HG02588 (cell line): ENCODE results near the gene CMC2.

Experiments
- ATAC-seq: cut with Tn5 transposase; IDR thresholded peaks from one replicate; pipeline ENCODE4 v1.9.1; 2021; ENCODE audit warnings: mild to moderate bottlenecking, moderate library complexity; ENCODE audit not compliant: unreplicated experiment

The CMC2 gene

DNA sequence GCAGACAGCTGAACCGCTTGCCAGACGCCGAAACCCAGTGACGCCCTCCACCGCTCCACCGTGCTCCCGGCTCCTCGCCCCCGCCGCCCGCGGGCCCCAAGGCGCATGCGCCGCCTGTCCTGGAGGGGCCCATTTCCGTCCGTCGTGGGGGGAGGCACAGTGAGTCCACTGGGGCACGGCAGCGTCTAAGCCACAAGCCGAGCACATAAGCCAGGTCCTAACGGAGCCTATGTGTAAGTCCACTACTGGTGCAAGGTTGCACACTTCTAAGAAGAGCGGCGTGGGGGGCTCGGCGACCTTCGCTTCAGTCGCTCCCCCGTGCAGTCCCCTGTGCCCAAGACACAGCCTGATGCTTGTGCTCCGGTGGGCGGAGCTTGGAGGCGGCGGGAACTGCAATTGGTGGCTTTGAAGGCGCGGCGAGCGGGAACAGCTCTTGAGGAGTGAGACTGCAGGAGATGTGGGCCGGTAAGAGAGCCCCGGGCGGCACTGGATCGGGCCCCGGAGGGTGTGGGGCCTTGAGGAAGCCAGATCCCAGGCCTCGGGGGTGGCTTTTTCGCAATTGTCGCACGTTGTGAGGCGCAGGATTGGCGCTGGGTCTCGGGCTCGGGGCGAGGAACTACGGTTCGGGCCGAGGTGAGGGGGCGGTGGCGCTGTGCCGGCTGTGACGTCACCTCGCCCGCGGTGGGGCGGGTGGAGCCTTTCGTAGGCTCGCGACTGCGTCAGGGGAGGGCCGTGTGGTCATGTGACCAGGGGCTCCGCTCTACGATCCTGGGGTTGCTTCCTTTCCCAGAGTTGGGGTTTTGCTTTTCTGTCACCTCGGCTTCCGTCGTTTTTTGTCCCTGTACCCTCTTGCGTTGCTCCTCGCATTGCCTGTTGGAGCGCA lies at the start of gene CMC2, which contains the start of gene CENPN:
TSS of gene CMC2 (minus strand) at position 73 of the 883 bp plus-strand sequence. CDS start 9,491 bp downstream, outside the sequence.
TSS of gene CENPN (plus strand) at position 402 of the 883 bp plus-strand sequence. CDS start 4,726 bp downstream, outside the sequence.
- peak; percentile 84 for ATAC-seq

DNA sequence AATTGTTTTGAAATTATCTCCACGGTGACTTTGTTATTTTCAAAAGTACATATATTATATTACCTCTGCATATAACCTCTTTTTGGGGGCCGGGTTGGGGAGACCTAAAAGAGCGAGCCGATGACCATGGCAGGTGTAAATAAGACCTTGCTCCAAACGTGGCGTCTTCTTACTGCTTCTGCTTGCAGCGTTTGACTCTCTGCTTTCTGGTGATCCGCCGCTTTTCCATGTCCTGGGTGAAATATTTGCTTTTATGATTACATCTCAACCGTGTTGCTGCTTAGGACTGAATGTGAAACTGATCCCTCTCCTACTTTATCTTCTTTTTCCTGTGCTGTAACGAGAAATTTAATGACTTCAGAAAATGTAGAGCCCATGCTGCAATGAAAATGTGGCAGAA lies 47.1 kb upstream of the CMC2 start:
- no peak for ATAC-seq

DNA sequence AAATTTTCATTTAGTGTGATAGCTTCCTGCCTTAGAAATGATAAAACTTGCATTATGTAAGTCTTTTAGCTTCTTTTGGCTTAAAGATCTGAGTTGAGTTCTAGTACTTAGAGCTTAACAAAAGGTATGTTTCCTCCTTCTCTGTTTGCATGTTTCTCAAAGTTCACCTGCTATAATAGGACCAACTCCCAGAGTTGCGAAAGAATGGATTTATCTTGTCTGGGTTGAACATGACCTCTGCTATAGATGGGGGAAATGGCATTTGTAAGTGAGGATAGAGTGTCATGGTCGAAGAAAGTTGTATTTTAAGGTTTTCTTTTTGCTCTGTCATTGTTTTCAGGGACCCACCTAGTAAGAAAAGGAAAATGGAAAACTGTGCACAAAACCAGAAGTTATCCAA lies 36.1 kb upstream of the CMC2 start:
- ATAC-seq: no peak

DNA sequence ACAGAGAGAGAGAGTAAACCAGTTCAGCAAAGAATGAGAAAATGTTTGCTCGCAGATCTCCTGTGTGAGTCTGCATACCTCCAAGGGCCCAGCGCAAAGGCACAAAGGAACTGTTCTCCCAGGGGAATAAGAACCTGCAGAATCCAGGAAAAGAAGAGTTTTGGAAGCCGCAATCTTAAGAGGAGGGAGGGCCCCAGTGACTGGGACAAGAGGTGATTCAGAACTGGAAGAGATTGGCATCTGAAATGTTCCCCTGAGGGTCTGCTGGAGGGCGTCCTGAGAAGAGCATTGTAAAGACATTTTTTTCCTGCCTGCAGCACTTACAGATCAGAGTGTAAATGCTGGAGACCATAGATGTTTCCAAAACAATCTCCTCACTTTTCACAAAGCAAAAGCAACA lies 35.0 kb upstream of the CMC2 start:
- ATAC-seq: no peak

DNA sequence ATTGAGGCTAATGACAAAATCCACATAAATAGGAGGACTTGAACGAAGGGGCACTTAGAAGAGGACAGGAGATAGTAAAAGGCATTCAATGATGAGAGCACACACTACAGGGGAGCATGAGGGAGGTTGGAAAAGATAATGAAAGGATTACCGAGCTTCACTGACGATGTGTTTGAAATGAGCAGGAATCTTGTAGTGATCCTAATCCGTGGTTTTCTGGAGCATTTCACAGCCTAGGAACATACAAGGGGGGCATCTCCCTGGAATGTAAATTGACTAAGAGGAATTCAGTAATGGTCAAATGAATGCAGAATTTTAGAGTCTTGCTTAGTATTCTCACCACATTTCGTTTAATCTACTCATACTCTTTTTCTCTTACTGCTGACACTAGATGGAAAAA lies 34.2 kb upstream of the CMC2 start:
- ATAC-seq: no peak

DNA sequence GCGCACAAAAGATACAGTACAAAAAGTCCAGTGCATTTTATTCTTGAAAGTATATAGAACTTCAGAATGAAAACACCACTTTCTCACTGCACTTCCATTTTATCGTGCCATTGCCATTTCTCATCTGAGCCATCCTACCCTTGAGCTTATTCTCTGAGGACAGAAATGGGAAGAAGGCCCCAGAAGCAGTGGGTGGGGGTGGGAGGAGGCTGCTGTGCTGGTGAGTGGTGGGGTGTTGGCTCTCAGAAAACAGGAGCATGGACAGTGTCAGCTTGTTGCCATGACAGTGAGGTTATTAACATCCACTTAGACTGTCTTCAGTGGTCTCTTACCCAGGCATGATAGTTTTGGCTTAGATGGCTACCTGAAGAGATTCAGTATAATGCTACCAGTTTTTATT lies 33.4 kb upstream of the CMC2 start:
- no peak for ATAC-seq

DNA sequence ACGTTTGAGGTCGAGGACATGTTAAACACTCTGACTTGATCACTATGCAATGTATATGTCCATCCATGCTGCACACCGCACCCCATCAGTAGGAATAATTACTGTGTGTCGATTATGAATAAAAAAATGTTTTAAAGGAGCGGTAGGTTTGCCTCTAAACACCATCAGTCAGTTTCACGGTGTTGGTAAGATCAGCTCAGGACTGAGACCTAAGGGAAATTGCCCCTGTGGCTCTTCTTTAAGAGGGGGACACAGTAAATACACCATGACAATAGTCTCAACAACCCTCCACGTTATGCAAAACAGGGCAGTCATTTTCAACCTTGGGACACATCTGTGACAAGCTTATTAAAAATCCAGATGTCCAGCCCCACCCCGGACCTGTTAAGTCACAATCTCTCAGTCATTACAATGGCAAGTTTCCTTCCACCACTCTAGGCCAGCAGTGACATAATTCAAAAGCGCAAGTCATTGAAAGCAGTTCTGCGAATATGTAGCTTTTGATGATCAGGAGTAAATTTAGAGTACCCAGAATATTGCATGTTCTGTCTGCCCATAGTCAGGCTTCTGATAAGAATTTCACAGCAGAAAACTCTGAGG lies 30.2 kb upstream of the CMC2 start:
- ATAC-seq: no peak

DNA sequence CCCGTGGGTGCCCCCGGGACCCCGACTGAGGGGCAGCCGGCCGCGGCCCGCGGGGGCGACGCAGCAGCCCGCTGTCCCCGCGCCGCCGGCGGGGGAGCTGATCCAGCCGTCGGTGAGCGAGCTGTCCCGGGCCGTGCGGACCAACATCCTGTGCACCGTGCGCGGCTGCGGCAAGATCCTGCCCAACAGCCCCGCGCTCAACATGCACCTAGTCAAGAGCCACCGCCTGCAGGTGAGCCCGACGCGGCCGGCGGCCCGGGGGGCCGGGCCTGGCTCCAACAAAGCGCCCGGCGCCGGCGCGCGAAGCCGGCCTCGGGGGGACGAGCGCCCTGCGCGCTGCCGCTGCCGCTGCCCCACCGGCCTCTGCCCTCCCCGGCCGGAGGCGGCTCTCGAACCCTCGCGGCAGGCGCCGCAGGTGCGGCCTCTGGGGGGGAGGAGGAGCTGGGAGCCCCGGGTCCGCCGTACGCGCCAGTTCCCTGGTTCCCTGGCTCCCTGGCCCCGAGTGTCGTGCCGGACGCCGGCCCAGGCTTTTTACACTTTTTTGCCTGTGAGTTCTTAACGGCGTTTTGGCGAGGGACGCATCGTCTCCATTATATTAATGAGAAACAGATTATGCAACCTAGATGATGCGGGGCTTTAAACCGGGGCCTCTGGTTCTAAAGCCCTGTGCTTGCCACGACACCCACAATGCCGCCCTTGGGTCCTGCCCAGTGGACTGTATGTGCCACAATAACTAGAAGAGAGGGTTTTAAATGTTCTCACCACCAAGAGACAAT lies 29.5 kb upstream of the CMC2 start:
- ATAC-seq: peak; percentile 51

DNA sequence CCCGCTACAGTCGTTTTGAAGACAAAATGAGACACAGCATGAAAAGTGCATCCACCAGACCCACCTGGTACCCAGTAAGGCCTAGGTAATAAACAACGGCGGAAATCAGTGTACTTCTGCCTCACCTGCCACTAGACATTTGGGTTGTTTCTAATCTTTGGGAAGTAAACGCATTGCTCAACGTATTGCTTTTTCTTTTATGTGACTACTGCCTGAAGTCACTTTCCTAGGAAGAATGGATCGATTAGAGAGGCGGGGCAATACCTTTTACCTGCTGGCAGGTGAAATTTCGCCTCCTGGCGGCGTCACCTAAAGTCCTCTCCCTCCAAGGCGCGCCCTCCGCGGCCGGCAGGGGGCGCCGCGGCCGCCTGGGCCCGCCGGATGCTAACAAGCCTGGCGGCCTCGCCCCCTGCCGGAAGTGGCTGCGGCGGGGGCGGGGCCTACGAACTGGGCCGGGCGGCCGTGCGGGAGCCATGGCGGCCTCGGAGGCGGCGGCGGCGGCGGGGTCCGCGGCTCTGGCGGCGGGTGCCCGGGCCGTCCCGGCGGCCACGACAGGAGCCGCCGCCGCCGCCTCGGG lies 28.8 kb upstream of the CMC2 start, which contains the start of gene ATMIN:
TSS of gene ATMIN (plus strand) at position 445 of the 577 bp plus-strand sequence. CDS start at position 474, 29 bp downstream.
- peak; percentile 92 for ATAC-seq

DNA sequence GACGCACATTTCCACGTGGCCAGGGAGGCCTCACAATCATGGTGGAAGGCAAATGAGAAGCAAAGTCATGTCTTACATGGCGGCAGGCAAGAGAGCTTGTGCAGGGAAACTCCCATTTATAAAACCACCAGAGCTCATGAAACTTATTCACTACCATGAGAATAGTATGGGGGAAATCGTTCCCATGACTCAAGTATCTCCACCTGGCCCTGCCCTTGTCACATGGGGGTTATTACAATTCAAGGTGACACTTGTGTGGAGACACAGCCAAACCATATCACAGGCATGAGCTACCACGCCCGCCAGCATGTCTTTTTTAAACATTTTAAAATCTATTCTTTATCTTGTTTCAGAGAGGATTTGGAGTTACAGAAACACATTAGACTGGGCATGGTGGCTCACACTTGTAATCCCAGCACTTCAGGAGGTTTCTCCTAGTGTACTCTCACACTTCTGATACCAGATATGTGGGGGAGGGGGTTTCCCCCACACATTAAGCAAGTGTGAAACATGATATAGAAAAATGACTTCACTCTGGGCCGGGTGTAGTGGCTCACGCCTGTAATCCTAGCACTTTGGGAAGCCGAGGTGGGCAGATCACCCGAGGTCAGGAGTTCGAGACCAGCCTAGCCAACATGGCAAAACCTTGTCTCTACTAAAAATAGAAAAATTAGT lies 23.4 kb upstream of the CMC2 start:
- no peak for ATAC-seq

DNA sequence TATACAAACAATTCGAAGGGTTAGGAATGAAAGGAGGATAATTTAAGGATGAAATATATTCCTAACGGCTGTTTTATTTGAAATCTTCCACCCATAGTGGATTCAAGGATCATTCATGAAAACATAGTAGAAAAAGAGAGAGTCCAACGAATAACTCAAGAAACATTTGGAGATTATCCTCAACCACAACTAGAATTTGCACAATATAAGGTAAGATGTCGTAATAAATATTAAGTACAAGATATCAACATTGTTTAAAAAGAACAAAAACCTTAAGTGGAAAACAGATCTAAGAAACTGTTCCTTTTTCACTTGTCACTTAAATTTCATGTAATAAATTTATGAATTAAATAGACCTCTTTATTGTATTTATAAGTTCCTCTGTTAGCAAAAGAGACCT lies 19.7 kb upstream of the CMC2 start:
- no peak for ATAC-seq

DNA sequence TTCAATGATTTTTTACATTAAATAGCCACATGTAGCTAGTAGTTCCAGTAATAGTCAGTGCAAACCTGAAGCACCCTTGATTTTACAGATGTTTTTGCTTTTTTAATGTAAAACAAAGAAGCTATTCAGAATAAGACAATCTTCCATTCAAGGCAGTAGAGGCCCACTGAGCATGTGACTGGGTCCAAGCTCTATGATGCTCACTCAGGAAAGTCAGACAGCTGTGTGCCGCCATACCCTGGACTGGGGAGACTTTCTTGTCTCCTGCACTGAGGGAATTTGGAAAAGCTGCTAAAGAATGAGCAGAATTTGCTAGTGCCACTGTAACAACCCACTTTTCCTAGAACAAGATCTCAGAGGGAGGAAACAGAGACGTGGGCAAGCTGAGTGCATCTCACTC lies 11.8 kb upstream of the CMC2 start:
- no peak for ATAC-seq

DNA sequence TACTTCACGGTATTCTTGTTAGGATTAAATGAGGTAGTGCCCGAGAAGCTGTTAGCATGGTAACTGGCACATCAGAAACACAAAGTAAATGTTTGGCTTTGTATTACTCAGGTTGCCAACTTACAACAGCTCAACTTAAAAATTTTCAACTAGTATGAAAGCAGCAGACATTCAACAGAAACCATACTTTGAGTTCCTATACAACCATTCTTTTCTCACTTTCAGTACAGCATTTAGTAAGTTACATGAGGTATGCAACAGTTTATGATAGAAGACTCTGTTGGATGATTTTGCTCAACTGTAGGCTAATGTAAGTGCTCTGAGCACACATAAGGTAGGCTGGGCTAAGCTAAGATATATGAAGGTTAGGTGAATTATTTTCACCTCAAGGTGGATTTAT lies 8.0 kb upstream of the CMC2 start:
- ATAC-seq: no peak

DNA sequence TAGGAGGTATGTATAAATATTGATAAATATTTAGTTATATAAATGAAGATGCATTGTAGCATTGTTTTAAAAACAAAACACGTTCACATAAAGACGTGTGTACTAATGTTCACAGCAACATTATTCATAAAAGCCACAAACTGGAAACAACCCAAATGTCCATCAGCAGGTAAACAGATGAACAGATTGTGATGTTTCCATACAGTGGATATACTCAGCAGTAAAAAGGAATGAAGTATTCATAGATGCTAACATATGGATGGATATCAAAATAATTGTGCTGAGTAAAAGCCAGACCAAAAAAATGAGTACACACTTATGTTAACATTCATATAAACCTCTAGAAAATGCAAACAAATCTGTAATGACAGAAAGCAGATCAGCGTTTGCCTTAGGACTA lies 6.3 kb upstream of the CMC2 start:
- no peak for ATAC-seq

DNA sequence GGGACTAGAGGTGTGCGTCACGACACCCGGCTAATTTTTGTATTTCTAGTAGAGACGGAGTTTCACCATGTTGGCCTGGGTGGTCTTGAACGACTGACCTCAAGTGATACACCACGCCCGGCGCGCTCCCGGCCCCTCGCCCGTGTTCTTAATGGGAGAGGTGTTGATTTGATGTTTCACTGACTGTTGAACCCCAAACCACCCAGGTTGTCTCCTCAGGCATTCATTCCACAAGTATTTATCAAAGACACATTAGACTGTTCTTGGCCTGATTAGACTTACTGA lies 1.8 kb upstream of the CMC2 start:
- no peak for ATAC-seq

DNA sequence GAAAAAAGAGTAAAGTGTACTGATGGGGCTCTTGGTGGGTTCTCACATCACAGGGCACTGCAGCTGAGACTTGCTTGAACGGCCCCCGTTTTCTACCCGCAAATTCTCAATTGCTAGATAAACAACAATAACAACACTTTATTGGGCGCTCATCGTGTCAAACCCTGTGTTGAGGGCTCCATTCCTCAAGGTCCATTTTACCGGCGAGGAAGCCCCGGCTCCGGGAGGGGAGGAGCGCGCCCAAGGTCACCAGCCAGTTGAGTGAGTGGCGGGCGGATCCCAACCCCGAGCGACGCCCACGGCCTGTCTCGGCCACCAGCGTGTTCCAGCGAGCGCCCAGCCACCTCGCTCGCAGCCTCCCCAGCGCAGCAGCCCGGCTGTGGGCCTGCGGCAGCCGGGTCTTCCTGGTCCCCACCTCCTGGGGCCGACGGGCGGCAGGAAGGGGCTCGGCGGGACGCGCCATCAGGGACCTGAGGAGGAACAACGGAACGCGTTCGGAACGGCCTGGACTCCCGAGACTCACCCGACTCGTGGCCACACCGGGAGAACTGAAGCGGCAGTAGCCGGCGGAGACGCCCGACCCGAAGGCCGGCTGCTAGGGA lies 373 bp downstream of the CMC2 start:
- ATAC-seq: peak; percentile 33

DNA sequence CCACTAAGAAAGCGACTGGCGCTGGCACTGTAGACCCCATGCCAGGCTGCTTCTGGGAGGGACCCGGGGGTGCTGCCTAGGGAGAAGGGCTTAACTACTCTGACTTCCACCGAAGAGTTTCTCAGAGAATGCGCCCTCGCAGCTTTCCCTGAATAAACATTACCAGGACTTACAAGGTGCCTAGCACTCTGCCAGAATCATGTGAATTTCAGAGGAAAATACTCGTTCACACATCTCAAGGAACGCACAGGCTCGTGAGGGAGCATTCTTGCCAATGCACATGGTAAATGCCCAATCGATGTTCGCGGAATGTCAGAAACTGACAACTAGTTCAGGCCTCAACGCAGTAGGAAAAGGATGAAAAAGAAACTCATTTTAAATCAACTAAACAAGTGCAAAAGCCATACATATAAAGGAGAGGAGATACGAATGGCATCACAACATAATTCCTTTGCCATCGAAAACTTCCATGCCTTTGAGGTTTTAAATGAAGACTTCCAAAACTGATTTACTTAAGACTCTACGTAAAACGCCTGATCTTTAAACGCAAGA lies 999 bp downstream of the CMC2 start:
- ATAC-seq: no peak

DNA sequence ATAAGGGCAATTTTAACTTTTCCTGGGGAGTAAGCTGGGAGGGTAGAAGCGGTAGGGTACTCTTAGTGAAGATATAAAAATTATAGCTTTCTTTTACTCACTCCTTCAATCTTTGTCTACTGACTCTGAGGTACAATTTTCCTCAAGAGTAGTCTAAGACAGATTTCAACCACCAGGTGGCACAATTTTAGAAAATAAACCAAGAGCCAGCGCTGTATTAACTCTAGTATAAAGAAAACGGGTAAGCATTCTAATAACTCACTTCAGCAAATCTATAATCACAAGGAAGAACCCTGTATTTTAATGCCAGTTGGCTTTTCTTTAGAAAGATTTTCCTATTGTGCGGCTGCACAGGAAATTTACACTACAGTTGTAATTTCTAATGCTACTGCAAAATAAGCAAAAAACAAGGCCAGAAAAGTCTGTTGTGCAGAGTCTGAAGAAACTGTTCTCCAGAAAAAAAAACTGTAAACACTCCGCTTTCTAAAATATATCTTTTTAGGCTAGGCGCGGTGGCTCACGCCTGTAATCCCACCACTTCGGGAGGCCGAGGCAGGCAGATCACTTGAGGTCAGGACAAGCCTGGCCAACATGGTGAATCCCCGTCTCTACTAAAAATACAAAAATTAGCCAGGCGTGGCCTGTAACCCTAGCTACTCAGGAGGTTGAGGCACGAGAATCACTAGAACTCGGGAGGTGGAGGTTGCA lies 1.9 kb downstream of the CMC2 start:
- ATAC-seq: no peak
